GM13977 (cell line): ENCODE results near the gene PXDN.
"Not testable (repeated sequence)": the region's sequence is repeated elsewhere in the genome, so short reads cannot be mapped to it uniquely, and the experiment has no call there.

Experiments used
- DNase-seq: peaks from one replicate; pipeline ENCODE4 v3.0.0; 2012; ENCODE audit warnings: low spot score
- in situ Hi-C: fragments of 300-500 bp; cut with MboI; formaldehyde crosslinking; loops from one replicate; pipeline ENCODE4 v1.12.0; 2022; ENCODE audit warnings: low sequenced_read_pairs, low pct_unique_long_range_greater_than_20kb, mixed read lengths, inconsistent platforms; ENCODE audit not compliant: unreplicated experiment
- TF ChIP-seq, protein P1 (sequence below): IDR thresholded peaks from 2 replicates; pipeline ENCODE4 v1.5.1; 2012; ENCODE audit warnings: mild to moderate bottlenecking, control low read depth; ENCODE audit not compliant: insufficient read depth; ENCODE audit errors: extremely low read depth, missing control alignments

PXDN gene

GRCh38 chr2:1626271-1626681, 118.0 kb downstream of the PXDN start:
- no peak for DNase-seq
- TF ChIP-seq, protein P1, sequence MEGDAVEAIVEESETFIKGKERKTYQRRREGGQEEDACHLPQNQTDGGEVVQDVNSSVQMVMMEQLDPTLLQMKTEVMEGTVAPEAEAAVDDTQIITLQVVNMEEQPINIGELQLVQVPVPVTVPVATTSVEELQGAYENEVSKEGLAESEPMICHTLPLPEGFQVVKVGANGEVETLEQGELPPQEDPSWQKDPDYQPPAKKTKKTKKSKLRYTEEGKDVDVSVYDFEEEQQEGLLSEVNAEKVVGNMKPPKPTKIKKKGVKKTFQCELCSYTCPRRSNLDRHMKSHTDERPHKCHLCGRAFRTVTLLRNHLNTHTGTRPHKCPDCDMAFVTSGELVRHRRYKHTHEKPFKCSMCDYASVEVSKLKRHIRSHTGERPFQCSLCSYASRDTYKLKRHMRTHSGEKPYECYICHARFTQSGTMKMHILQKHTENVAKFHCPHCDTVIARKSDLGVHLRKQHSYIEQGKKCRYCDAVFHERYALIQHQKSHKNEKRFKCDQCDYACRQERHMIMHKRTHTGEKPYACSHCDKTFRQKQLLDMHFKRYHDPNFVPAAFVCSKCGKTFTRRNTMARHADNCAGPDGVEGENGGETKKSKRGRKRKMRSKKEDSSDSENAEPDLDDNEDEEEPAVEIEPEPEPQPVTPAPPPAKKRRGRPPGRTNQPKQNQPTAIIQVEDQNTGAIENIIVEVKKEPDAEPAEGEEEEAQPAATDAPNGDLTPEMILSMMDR, result no peak
- in situ Hi-C loops, result no loop called here

DNA sequence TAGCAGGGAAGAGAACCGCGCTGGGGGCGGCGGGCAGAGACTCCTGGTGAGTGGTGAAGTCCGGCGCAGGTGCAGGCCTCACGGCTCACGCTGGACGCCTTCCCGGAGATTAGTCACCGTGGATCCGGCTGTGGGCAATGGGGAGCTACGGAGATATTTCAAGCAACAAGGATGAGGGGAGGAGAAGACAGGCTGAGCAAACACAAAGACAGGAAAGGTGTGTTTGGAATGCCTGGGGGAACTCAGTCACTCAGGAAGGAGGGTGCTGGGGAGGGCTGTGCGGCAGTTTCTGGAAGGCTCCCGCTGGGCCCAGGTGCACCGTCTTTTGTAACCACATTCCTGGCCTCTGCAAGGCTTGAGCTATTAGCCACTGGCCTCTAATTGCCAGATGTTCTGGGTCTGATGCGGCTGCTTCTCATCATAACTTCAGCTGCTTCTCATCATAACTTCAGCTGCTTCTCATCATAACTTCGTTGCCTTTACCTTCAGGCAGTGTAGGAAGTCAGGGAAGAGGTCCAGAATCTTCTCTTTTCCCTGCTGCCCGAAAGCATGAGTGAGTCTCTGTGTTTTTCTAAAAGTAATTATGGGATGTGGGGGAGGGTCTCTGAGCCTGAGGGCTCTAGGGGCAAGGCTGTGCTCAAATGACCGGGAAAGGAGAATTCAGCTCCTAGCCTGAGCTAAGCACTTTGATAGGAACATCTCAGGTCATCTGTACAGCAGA, 118.9 kb downstream of the PXDN start:
- no peak for DNase-seq
- TF ChIP-seq, protein P1, result no peak
- in situ Hi-C loops, result no loop called here

GRCh38 chr2:1623906-1624445, 120.3 kb downstream of the PXDN start:
- TF ChIP-seq, protein P1, result no peak
- DNase-seq, result no peak
- in situ Hi-C loops, result no loop called here

- TF ChIP-seq, protein P1, result no peak
- DNase-seq, result no peak
- in situ Hi-C loops, result no loop called here
Observed at GRCh38 chr2:1622521-1623200, 121.7 kb downstream of the PXDN start.

DNA sequence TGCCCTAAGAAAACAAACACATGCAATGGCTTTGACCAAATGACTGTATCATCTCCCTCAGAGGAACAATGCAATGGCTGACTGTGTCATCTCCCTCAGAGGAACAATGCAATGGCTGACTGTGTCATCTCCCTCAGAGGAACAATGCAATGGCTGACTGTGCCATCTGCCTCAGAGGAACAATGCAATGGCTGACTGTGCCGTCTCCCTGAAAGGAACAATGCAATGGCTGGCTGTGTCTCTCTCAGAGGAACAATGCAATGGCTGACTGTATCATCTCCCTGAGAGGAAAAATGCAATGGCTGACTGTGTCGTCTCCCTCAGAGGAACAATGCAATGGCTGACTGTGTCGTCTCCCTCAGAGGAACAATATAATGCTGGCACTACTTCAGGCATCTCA, 122.3 kb downstream of the PXDN start:
- DNase-seq, in situ Hi-C loops: not testable (repeated sequence)

DNA sequence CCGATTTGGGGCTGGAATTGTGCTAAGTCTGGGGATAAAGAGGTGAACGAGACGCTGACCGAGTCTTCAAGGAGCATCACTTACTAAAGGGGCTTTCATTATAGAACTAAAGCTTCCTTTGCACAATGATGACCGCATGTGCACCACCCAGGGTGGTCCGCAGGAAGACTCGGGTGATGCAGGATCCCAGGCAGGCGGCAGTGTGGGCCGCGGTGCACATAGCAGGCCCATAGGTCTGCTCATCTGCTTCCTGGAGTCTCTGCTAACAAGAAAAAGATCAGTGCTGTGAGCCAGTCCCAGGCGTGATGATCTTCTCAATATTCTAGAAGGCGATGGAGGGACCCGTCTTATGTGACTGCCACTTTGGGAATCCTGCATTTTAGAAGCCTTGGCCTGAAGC, 122.8 kb downstream of the PXDN start:
- TF ChIP-seq, protein P1, result no peak
- DNase-seq, result no peak
- in situ Hi-C loops, result no loop called here

- TF ChIP-seq, protein P1, result no peak
- in situ Hi-C loops, result no loop called here
Observed at GRCh38 chr2:1621041-1621440, 123.3 kb downstream of the PXDN start.

More at GRCh38 chr2:1621041-1621440, 123.3 kb downstream of the PXDN start:
- no peak for DNase-seq
